CD14-positive monocyte (primary cell): ENCODE results near the gene RLBP1. TPM values are rescaled to one million over a fixed set of nuclear protein-coding genes. Genes with fewer than 3 reads are reported as not detected.

Source experiments
- DNase-seq, 3 donors: peaks; one replicate each; pipeline ENCODE4 v3.0.0-alpha.2; 2011 to 2022
- H2AFZ ChIP-seq: 2 replicates; pipeline ENCODE4 v1.6.0; 2012; ENCODE audit warnings: mild to moderate bottlenecking, low read depth, low read length, inconsistent platforms; ENCODE audit not compliant: insufficient read depth, poor library complexity, severe bottlenecking
- H3K27ac ChIP-seq, 2 donors: 1 replicate in 1 of 2; 2 replicates in 1 of 2; pipeline ENCODE4 v1.5.1; 2012 to 2013; ENCODE audit warnings: low read length in 2 of 2, control low read depth in 1 of 2, inconsistent platforms in 1 of 2, low read depth in 1 of 2, mild to moderate bottlenecking in 1 of 2
- H3K27me3 ChIP-seq, 2 donors: one replicate each; pipeline versions ENCODE4 v1.6.0 to v1.6.1; 2011 to 2013; ENCODE audit warnings: low read length in 2 of 2; ENCODE audit not compliant: control insufficient read depth in 2 of 2, insufficient read depth in 2 of 2
- H3K36me3 ChIP-seq, 2 donors: replicated peaks in 1 of 2; 1 replicate in 1 of 2; 2 replicates in 1 of 2; pipeline versions ENCODE4 v1.5.1 to v1.6.1; 2012 to 2013; ENCODE audit warnings: low read length in 2 of 2, control low read depth in 1 of 2, inconsistent platforms in 1 of 2, mild to moderate bottlenecking in 1 of 2; ENCODE audit not compliant: insufficient read depth in 2 of 2, control insufficient read depth in 1 of 2
- H3K4me1 ChIP-seq, 2 donors: 1 replicate in 1 of 2; 2 replicates in 1 of 2; pipeline versions ENCODE4 v1.5.1 to v1.6.1; 2012 to 2013; ENCODE audit warnings: low read length in 2 of 2, control low read depth in 1 of 2, inconsistent platforms in 1 of 2, mild to moderate bottlenecking in 1 of 2, moderate library complexity in 1 of 2; ENCODE audit not compliant: insufficient read depth in 2 of 2, control insufficient read depth in 1 of 2
- H3K4me2 ChIP-seq: replicated peaks from 2 replicates; pipeline ENCODE3; 2012; ENCODE audit warnings: low read length, moderate library complexity, mild to moderate bottlenecking; ENCODE audit not compliant: poor library complexity, severe bottlenecking; ENCODE audit errors: extremely low read depth
- H3K4me3 ChIP-seq, 3 experiments: fragments of 200-600 bp in 1 of 3; sonication (generic) in 1 of 3; replicated peaks in 1 of 3; 1 replicate in 2 of 3; 2 replicates in 1 of 3; pipeline ENCODE4 v1.5.1; 2011 to 2013; ENCODE audit warnings: low read length in 3 of 3, mild to moderate bottlenecking in 3 of 3, control low read depth in 2 of 3, low read depth in 2 of 3, inconsistent platforms in 1 of 3, moderate library complexity in 1 of 3
- H3K79me2 ChIP-seq: 2 replicates; pipeline ENCODE4 v1.6.0; 2012; ENCODE audit warnings: mild to moderate bottlenecking, control low read depth, inconsistent platforms, low read length, moderate library complexity; ENCODE audit not compliant: insufficient read depth
- H3K9ac ChIP-seq: 2 replicates; pipeline ENCODE4 v1.6.0; 2017; ENCODE audit warnings: low read length, mild to moderate bottlenecking; ENCODE audit not compliant: insufficient read depth, poor library complexity, severe bottlenecking
- H3K9me3 ChIP-seq, 2 donors: replicated peaks in 1 of 2; 1 replicate in 1 of 2; 2 replicates in 1 of 2; pipeline versions ENCODE4 v1.5.1 to v1.6.1; 2012 to 2013; ENCODE audit warnings: low read length in 2 of 2, control low read depth in 1 of 2; ENCODE audit not compliant: control insufficient read depth in 1 of 2, insufficient read depth in 1 of 2
- H4K20me1 ChIP-seq: 2 replicates; pipeline ENCODE4 v1.6.0; 2012; ENCODE audit warnings: mild to moderate bottlenecking, low read length, control low read depth, moderate library complexity; ENCODE audit not compliant: insufficient read depth
- H3K27ac Mint-ChIP-seq, 7 donors: one replicate each; pipeline ENCODE4 v1.8.0; 2020; ENCODE audit warnings: mild to moderate bottlenecking in 7 of 7, mixed read lengths in 7 of 7, moderate library complexity in 6 of 7, inconsistent platforms in 2 of 7
- H3K27me3 Mint-ChIP-seq, 3 donors: one replicate each; pipeline ENCODE4 v1.8.0; 2021 to 2022; ENCODE audit warnings: low read depth in 3 of 3, mild to moderate bottlenecking in 3 of 3, mixed read lengths in 3 of 3, moderate library complexity in 3 of 3, inconsistent platforms in 1 of 3
- H3K36me3 Mint-ChIP-seq, 2 donors: one replicate each; pipeline ENCODE4 v1.8.0; 2020; ENCODE audit warnings: mixed read lengths in 2 of 2, inconsistent platforms in 1 of 2, mild to moderate bottlenecking in 1 of 2
- H3K4me1 Mint-ChIP-seq: one replicate; pipeline ENCODE4 v1.8.0; 2020; ENCODE audit warnings: mild to moderate bottlenecking, mixed read lengths
- H3K4me3 Mint-ChIP-seq, 2 donors: one replicate each; pipeline ENCODE4 v1.8.0; 2020; ENCODE audit warnings: mild to moderate bottlenecking in 2 of 2, mixed read lengths in 2 of 2, moderate library complexity in 1 of 2
- H3K9me3 Mint-ChIP-seq, 7 donors: one replicate each; pipeline ENCODE4 v1.8.0; 2020 to 2022; ENCODE audit warnings: mixed read lengths in 7 of 7, mild to moderate bottlenecking in 6 of 7, moderate library complexity in 6 of 7, inconsistent platforms in 2 of 7
- CTCF ChIP-seq: fragments of 200-600 bp; IDR thresholded peaks from one replicate; pipeline ENCODE4 v1.8.0; 2022; ENCODE audit warnings: antibody characterized with exemption, mild to moderate bottlenecking
- WGBS: methylation state at CpG from one replicate; pipeline ENCODE4 v1.1.5; 2013; ENCODE audit warnings: missing lambda C conversion rate; ENCODE audit not compliant: insufficient coverage; 5-methylcytosine and 5-hydroxymethylcytosine counted together
- intact Hi-C, 2 donors: fragments of 100-400 bp; cut with micrococcal nuclease; formaldehyde crosslinking; loops; one replicate each; pipeline versions ENCODE4 v1.15.0 to v1.15.1; 2023
- polyA plus RNA-seq, 3 donors: library from polyadenylated mRNA; depleted of rRNA in 1 of 3; unstranded in 2 of 3; stranded (reverse) in 1 of 3; fragments of 300-500 nt in 2 of 3; fragments of >200 nt in 1 of 3; fragmentation: Illumina TruSeq in 2 of 3; gene quantifications; 1 replicate in 2 of 3; 2 replicates in 1 of 3; pipeline ENCODE4 v1.2.3, GENCODE V29; 2012 to 2021

Gene RLBP1
- polyA plus RNA-seq, 3 donors, result not detected

- no peak overlapping the region for H3K27ac ChIP-seq
- intact Hi-C loops, result no loop called here
- no peaks in the 10 kb centered on the region for H3K27me3 Mint-ChIP-seq
- H2AFZ ChIP-seq, result no peak overlapping the region
- no peak overlapping the region for H3K27ac Mint-ChIP-seq
- H3K9ac ChIP-seq, result no peak overlapping the region
- 100% methylated on average over 2 of the region's 6 CpGs for WGBS
- H3K79me2 ChIP-seq, result no peaks in the 10 kb centered on the region
- no peak for DNase-seq
- H3K27me3 ChIP-seq, result no peaks in the 10 kb centered on the region
- no peaks in the 10 kb centered on the region for H3K4me1 Mint-ChIP-seq
- no peak overlapping the region for H3K4me2 ChIP-seq
- H4K20me1 ChIP-seq, result no peaks in the 10 kb centered on the region
- H3K36me3 Mint-ChIP-seq, result peaks cover 89 to 99% of the 10 kb centered on the region in 2 donors
- H3K4me3 Mint-ChIP-seq, result no peak overlapping the region
- TF ChIP-seq CTCF, result no peak
- H3K36me3 ChIP-seq, result peaks cover 88 to 100% of the 10 kb centered on the region in 2 donors
- no peaks in the 10 kb centered on the region for H3K9me3 ChIP-seq
- H3K4me1 ChIP-seq, result no peaks in the 10 kb centered on the region
- H3K9me3 Mint-ChIP-seq, result no peaks in the 10 kb centered on the region
- H3K4me3 ChIP-seq, result no peak overlapping the region
Observed at GRCh38 chr15:89196241-89196640, 25.1 kb downstream of the RLBP1 start.

- Histone ChIP-seq H3K79me2 (no peaks in the 10 kb centered on the region), H3K27ac (no peak overlapping the region), H3K9me3 (no peaks in the 10 kb centered on the region), H3K9ac (no peak overlapping the region), H3K27me3 (no peaks in the 10 kb centered on the region), H3K4me3 (no peak overlapping the region), H3K4me1 (no peaks in the 10 kb centered on the region), H2AFZ (no peak overlapping the region), H3K36me3 (peaks cover 91 to 100% of the 10 kb centered on the region in 2 donors), H3K4me2 (no peak overlapping the region), H4K20me1 (no peaks in the 10 kb centered on the region)
- no peak for TF ChIP-seq CTCF
- Mint-ChIP-seq H3K4me3 (no peak overlapping the region), H3K27me3 (no peaks in the 10 kb centered on the region), H3K9me3 (no peaks in the 10 kb centered on the region), H3K36me3 (peaks cover 89 to 99% of the 10 kb centered on the region in 2 donors), H3K27ac (peak overlapping the region in 2 of 7 donors; percentile 36 to 70), H3K4me1 (no peaks in the 10 kb centered on the region)
- 98% methylated on average over 6 of the region's 8 CpGs for WGBS
- intact Hi-C loops, result no loop called here
- DNase-seq, result no peak
Observed at GRCh38 chr15:89195836-89196235, 25.5 kb downstream of the RLBP1 start.
